ENCODE data around the gene ACE2. TPM values are rescaled to one million over a fixed set of nuclear protein-coding genes. Genes with fewer than 3 reads are reported as not detected.
A peak's percentile ranks its signal among the peaks of the same experiment; 100 is the strongest.

Gene ACE2
- polyA plus RNA-seq, 1 donor (not counting 4 experiments of a cell fraction or from before 2014, with no cell fraction given), result 0.51 TPM

- Histone ChIP-seq H3K4me3 (ENCODE audit: control insufficient read depth in 2 of 3, extremely low read depth in 1 of 3, insufficient read depth in 2 of 3, low read depth in 1 of 3, low read length in 3 of 3) (no peak overlapping the region), H2AFZ (ENCODE audit: control insufficient read depth, low read length) (no peak overlapping the region), H3K27me3 (ENCODE audit: control insufficient read depth, extremely low read depth, insufficient read depth, low read length) (no peaks in the 10 kb centered on the region), H3K36me3 (ENCODE audit: control insufficient read depth in 2 of 2, extremely low read depth in 1 of 2, insufficient read depth in 2 of 2, low read length in 2 of 2) (no peaks in the 10 kb centered on the region), H3K79me2 (ENCODE audit: control insufficient read depth, insufficient read depth, low read length) (no peaks in the 10 kb centered on the region), H4K20me1 (ENCODE audit: control insufficient read depth, extremely low read depth, insufficient read depth, low read length) (no peaks in the 10 kb centered on the region), H3K9me3 (ENCODE audit: control insufficient read depth, low read depth, low read length) (no peaks in the 10 kb centered on the region), H3K9ac (ENCODE audit: control insufficient read depth, extremely low read depth, insufficient read depth, low read length) (no peak overlapping the region), H3K27ac (ENCODE audit: control insufficient read depth, insufficient read depth, low read length) (no peak overlapping the region), H3K4me2 (ENCODE audit: control insufficient read depth, extremely low read depth, insufficient read depth, low read depth, low read length) (peak overlapping the region; percentile 26), H3K9me1 (ENCODE audit: control insufficient read depth, extremely low read depth, insufficient read depth, low read length) (no peaks in the 10 kb centered on the region), H3K4me1 (ENCODE audit: control insufficient read depth, extremely low read depth, insufficient read depth, low read length) (no peaks in the 10 kb centered on the region)
- dilution Hi-C loops (cut with MboI; ENCODE audit: extremely low pct_ligation_motif_present, low sequenced_read_pairs), result no loop called here
- TF ChIP-seq EZH2 (IDR thresholded peaks at IDR 0.05; ENCODE audit: low read length) (no peak), CTCF (optimal IDR thresholded peaks at IDR 0.05 in 1 of 3, IDR thresholded peaks at IDR 0.05 in 1 of 3, conservative IDR thresholded peaks at IDR 0.05 in 1 of 3; ENCODE audit: extremely low read depth in 1 of 3, insufficient read depth in 2 of 3, low read length in 3 of 3) (peak; percentile 85 to 94 (median 93))
- DNase-seq (ENCODE audit: low read depth, low spot score) (peak; percentile 56), FAIRE-seq (peak; percentile 89)
Measured at GRCh38 chrX:15564981-15565579, 35.7 kb downstream of the ACE2 start.

GRCh38 chrX:15563056-15563455, 37.7 kb downstream of the ACE2 start:
- Histone ChIP-seq H3K9me3 (ENCODE audit: control insufficient read depth, low read depth, low read length) (no peaks in the 10 kb centered on the region), H3K4me1 (ENCODE audit: control insufficient read depth, extremely low read depth, insufficient read depth, low read length) (no peaks in the 10 kb centered on the region), H3K4me3 (ENCODE audit: control insufficient read depth in 2 of 3, extremely low read depth in 1 of 3, insufficient read depth in 2 of 3, low read depth in 1 of 3, low read length in 3 of 3) (no peak overlapping the region), H3K9ac (ENCODE audit: control insufficient read depth, extremely low read depth, insufficient read depth, low read length) (no peak overlapping the region), H2AFZ (ENCODE audit: control insufficient read depth, low read length) (no peak overlapping the region), H3K36me3 (ENCODE audit: control insufficient read depth in 2 of 2, extremely low read depth in 1 of 2, insufficient read depth in 2 of 2, low read length in 2 of 2) (no peaks in the 10 kb centered on the region), H4K20me1 (ENCODE audit: control insufficient read depth, extremely low read depth, insufficient read depth, low read length) (no peaks in the 10 kb centered on the region), H3K4me2 (ENCODE audit: control insufficient read depth, extremely low read depth, insufficient read depth, low read depth, low read length) (no peak overlapping the region), H3K79me2 (ENCODE audit: control insufficient read depth, insufficient read depth, low read length) (no peaks in the 10 kb centered on the region), H3K9me1 (ENCODE audit: control insufficient read depth, extremely low read depth, insufficient read depth, low read length) (no peaks in the 10 kb centered on the region), H3K27ac (ENCODE audit: control insufficient read depth, insufficient read depth, low read length) (no peak overlapping the region), H3K27me3 (ENCODE audit: control insufficient read depth, extremely low read depth, insufficient read depth, low read length) (no peaks in the 10 kb centered on the region)
- FAIRE-seq, result no peak
- dilution Hi-C loops (cut with MboI; ENCODE audit: extremely low pct_ligation_motif_present, low sequenced_read_pairs), result no loop called here
- TF ChIP-seq EZH2 (IDR thresholded peaks at IDR 0.05; ENCODE audit: low read length) (no peak), CTCF (optimal IDR thresholded peaks at IDR 0.05 in 1 of 3, IDR thresholded peaks at IDR 0.05 in 1 of 3, conservative IDR thresholded peaks at IDR 0.05 in 1 of 3; ENCODE audit: extremely low read depth in 1 of 3, insufficient read depth in 2 of 3, low read length in 3 of 3) (no peak)
- DNase-seq (ENCODE audit: low read depth, low spot score), result no peak
